ENCODE data around the gene PDCL3.

- TF ChIP-seq CTCF (IDR thresholded peaks at IDR 0.05): no peak
- TF ChIP-seq EZH2 (IDR thresholded peaks at IDR 0.05): no peak
- TF ChIP-seq EZH2phosphoT487 (IDR thresholded peaks at IDR 0.05): no peak
Measured at GRCh38 chr2:100529176-100529575, 33.6 kb upstream of the PDCL3 start.
